Activated naive CD4-positive, alpha-beta T cell treated with anti-CD3 and anti-CD28 coated beads, Interleukin-2, amount 50 U/mL, for 24 hours (primary cell): ENCODE results near the gene RCL1.

Experiments
- H3K27ac Mint-ChIP-seq: one replicate; pipeline ENCODE4 v1.8.0; 2021; ENCODE audit warnings: mild to moderate bottlenecking, mixed read lengths
- H3K27me3 Mint-ChIP-seq: one replicate; pipeline ENCODE4 v1.8.0; 2021; ENCODE audit warnings: mixed read lengths
- H3K36me3 Mint-ChIP-seq: one replicate; pipeline ENCODE4 v1.8.0; 2021; ENCODE audit warnings: mixed read lengths
- H3K4me1 Mint-ChIP-seq: one replicate; pipeline ENCODE4 v1.8.0; 2021; ENCODE audit warnings: mixed read lengths
- H3K4me3 Mint-ChIP-seq: one replicate; pipeline ENCODE4 v1.8.0; 2021; ENCODE audit warnings: mild to moderate bottlenecking, mixed read lengths
- H3K9me3 Mint-ChIP-seq: one replicate; pipeline ENCODE4 v1.8.0; 2021; ENCODE audit warnings: mixed read lengths

RCL1 gene

DNA sequence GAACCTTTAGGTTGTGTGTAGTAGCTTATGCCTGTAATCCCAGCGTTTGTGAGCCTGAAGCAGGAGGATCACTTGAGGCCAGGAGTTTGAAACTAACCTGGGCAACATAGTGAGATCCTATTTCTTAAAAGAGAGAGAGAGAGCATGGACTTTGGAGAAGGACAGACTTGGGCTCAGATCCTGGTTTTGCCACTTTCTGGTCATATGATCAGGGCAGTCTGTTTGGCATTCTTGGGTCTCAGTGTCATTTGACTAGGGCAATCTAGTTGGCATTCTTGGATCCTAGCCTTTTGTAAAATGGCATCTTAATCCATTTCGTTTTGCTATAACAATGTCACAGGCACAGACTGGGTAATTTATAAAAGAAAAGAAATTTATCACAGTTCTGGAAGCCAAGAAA lies 28.4 kb downstream of the RCL1 start:
- no peaks in the 10 kb centered on the region for H3K27me3 Mint-ChIP-seq
- H3K9me3 Mint-ChIP-seq, result no peaks in the 10 kb centered on the region
- no peak overlapping the region for H3K4me3 Mint-ChIP-seq
- peaks cover 48% of the 10 kb centered on the region for H3K4me1 Mint-ChIP-seq
- peak overlapping the region; percentile 13 for H3K27ac Mint-ChIP-seq
- peaks cover 9% of the 10 kb centered on the region for H3K36me3 Mint-ChIP-seq

DNA sequence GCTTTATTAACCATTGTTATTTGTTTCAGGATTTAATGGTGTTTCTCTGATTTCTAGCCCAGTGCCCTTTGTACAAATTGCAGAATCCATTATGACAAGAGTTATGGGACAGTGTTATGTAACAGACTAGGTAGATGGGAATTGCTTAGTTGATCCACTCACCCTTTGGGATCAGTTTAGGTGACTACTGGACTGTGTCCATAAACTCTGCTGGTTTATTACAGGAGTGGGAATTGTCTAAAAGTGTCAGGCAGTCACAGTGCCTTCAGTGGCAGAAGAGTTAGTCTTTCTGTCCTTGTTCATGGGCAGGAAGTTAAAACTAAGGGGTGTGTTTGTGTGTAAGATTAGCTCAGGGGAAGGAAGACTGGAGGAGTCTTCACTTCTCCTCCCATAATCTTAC lies 29.3 kb downstream of the RCL1 start:
- Mint-ChIP-seq H3K27me3 (no peaks in the 10 kb centered on the region), H3K4me1 (peaks cover 51% of the 10 kb centered on the region), H3K4me3 (no peak overlapping the region), H3K9me3 (no peaks in the 10 kb centered on the region), H3K36me3 (peaks cover 13% of the 10 kb centered on the region), H3K27ac (no peak overlapping the region)

- Mint-ChIP-seq H3K36me3 (peaks cover 22% of the 10 kb centered on the region), H3K9me3 (no peaks in the 10 kb centered on the region), H3K4me3 (no peak overlapping the region), H3K27ac (no peak overlapping the region), H3K27me3 (no peaks in the 10 kb centered on the region), H3K4me1 (peaks cover 38% of the 10 kb centered on the region)
Observed at GRCh38 chr9:4826417-4827166, 33.8 kb downstream of the RCL1 start.

GRCh38 chr9:4827224-4827623 lies 34.5 kb downstream of the RCL1 start:
- Mint-ChIP-seq H3K36me3 (peaks cover 25% of the 10 kb centered on the region), H3K4me3 (no peak overlapping the region), H3K27ac (no peak overlapping the region), H3K27me3 (no peaks in the 10 kb centered on the region), H3K9me3 (no peaks in the 10 kb centered on the region), H3K4me1 (peaks cover 38% of the 10 kb centered on the region)

- H3K27ac Mint-ChIP-seq, result no peak overlapping the region
Observed at GRCh38 chr9:4828761-4829160, 36.0 kb downstream of the RCL1 start.

DNA sequence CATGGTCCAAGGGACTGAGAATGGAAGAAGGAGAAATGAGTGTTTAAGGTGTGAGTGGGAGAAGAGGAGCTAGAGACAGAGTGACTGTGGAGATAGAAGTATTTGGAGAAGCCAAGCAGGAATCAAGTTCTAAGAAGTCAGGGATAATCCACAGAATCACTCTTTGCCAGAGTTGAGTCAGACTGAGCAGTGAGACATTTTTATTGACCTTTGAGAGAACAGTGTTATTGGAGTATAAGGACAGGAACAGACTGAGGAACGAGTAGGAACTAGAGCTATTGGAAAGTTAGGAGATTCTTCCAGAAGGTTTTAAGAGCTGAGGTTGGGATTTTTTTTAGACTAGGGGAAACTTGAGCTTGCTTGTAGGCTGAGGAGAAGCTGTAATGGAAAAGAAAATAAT lies 37.2 kb downstream of the RCL1 start:
- Mint-ChIP-seq H3K9me3 (no peaks in the 10 kb centered on the region), H3K36me3 (peaks cover 37% of the 10 kb centered on the region), H3K27ac (no peak overlapping the region), H3K27me3 (no peaks in the 10 kb centered on the region), H3K4me3 (no peak overlapping the region), H3K4me1 (peaks cover 42% of the 10 kb centered on the region)

More at GRCh38 chr9:4828761-4829160, 36.0 kb downstream of the RCL1 start:
- Mint-ChIP-seq H3K9me3 (no peaks in the 10 kb centered on the region), H3K4me3 (no peak overlapping the region), H3K36me3 (peaks cover 36% of the 10 kb centered on the region), H3K27me3 (no peaks in the 10 kb centered on the region), H3K4me1 (peaks cover 39% of the 10 kb centered on the region)

DNA sequence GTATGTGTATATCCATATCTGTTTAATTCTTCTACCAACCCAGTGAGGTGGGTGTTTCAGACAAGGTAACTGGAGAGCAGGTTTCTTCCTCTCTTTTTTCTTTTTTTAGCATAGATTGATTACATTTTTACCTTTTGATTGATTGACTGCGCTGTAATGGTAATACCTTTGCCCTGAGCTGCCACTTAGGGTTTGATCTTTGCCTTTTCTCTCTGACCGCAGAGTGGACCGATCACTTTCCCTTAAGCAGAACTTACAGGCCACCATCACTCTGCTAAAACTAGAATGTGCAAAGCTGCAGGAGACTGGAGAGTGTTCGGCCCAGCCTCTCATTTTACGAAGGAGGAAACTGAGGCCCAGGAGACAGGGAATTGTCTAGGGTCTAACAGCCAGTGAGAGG lies 38.0 kb downstream of the RCL1 start:
- H3K27ac Mint-ChIP-seq, result no peak overlapping the region
- peaks cover 44% of the 10 kb centered on the region for H3K36me3 Mint-ChIP-seq
- H3K9me3 Mint-ChIP-seq, result no peaks in the 10 kb centered on the region

GRCh38 chr9:4831119-4831518 lies 38.4 kb downstream of the RCL1 start:
- no peak overlapping the region for H3K4me3 Mint-ChIP-seq
- H3K27me3 Mint-ChIP-seq, result no peaks in the 10 kb centered on the region
- H3K27ac Mint-ChIP-seq, result no peak overlapping the region
- peaks cover 47% of the 10 kb centered on the region for H3K36me3 Mint-ChIP-seq
- no peaks in the 10 kb centered on the region for H3K9me3 Mint-ChIP-seq
- peaks cover 51% of the 10 kb centered on the region for H3K4me1 Mint-ChIP-seq

More for the DNA sequence above, 38.0 kb downstream of the RCL1 start:
- H3K4me3 Mint-ChIP-seq, result no peak overlapping the region
- H3K27me3 Mint-ChIP-seq, result no peaks in the 10 kb centered on the region
- peaks cover 47% of the 10 kb centered on the region for H3K4me1 Mint-ChIP-seq

DNA sequence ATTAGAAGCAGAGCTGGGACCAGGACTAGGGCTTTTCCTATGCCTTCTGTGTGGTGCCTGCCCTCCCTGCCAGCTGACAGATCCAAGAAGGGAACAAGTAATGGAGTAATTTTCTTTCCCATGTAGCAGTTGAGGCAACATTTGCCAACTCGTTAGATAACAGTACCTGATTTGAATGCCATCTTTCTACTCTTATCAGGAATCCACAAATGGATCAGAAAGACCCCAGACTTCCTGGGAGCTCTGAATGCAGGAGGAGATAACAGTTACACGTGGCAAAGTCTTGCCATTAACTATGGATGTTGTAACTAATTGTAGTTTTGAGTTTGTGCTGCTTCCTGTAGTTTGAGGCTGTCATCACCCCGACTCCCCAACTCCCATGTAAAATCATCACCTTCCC lies 39.2 kb downstream of the RCL1 start:
- Mint-ChIP-seq H3K9me3 (no peaks in the 10 kb centered on the region), H3K4me3 (peak overlapping the region; percentile 15), H3K27ac (peak overlapping the region; percentile 46), H3K27me3 (no peaks in the 10 kb centered on the region), H3K4me1 (peaks cover 54% of the 10 kb centered on the region), H3K36me3 (peaks cover 48% of the 10 kb centered on the region)

- H3K9me3 Mint-ChIP-seq, result no peaks in the 10 kb centered on the region
- peaks cover 43% of the 10 kb centered on the region for H3K36me3 Mint-ChIP-seq
- H3K4me3 Mint-ChIP-seq, result peak overlapping the region; percentile 59
- peak overlapping the region; percentile 97 for H3K27ac Mint-ChIP-seq
- H3K4me1 Mint-ChIP-seq, result peaks cover 58% of the 10 kb centered on the region
- no peaks in the 10 kb centered on the region for H3K27me3 Mint-ChIP-seq
Observed at GRCh38 chr9:4832786-4833579, 40.2 kb downstream of the RCL1 start.

DNA sequence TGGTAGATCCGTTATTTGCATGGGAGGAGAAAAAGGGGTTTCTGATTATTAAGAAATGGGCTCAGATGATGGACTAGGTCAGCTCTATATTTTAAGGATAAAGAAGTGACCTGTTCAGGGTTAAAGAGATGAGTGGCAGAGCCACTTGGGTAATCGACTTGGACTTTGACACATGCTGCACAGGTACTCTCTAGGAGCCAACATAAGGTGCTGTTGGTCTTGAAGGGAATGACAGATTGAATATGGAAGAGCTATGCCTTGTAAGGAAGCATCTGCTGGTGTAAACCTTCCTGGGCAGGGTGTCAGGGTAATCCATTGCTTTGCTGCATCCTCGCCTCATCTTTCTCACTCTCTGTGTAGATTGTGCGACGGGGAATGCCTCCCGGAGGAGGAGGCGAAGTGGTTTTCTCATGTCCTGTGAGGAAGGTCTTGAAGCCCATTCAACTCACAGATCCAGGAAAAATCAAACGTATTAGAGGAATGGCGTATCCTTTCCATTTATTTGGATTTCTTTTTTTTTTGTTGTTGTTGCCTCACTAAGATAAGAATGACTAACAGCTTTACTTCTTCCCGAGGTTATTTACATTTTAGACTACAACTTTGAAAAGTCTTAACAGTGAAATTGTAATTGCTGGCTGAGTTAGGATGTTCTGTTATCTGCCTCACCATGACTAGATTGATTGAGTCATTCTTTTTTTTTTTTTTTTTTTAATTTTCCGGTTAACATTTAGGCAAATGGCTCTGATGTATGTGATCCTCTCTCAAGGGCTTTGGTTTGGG lies 41.2 kb downstream of the RCL1 start:
- H3K27me3 Mint-ChIP-seq, result no peaks in the 10 kb centered on the region
- no peaks in the 10 kb centered on the region for H3K9me3 Mint-ChIP-seq
- H3K4me3 Mint-ChIP-seq, result peak overlapping the region; percentile 60
- H3K27ac Mint-ChIP-seq, result peak overlapping the region; percentile 97
- H3K36me3 Mint-ChIP-seq, result peaks cover 44% of the 10 kb centered on the region
- peaks cover 64% of the 10 kb centered on the region for H3K4me1 Mint-ChIP-seq

DNA sequence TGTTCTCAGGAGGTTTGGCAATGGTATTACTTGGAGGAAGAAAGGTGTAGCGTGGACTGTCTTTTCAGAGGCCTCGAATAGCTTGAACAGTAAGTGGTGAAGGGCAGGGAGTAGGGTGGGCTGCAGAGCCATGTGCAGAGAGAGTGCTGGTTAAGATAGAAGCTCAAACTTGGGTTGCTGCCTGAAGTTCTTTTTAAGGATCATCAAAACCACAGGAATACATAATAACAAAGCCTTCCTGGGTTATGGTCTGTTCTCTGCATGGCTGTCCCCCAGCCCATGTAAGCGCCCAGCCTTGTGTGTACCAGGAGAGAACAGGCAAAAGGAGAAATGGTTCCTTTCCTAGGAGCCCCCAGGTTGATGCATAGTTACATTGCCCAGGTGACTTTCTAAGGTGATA lies 43.9 kb downstream of the RCL1 start:
- no peaks in the 10 kb centered on the region for H3K27me3 Mint-ChIP-seq
- no peak overlapping the region for H3K4me3 Mint-ChIP-seq
- peaks cover 81% of the 10 kb centered on the region for H3K4me1 Mint-ChIP-seq
- H3K36me3 Mint-ChIP-seq, result peaks cover 50% of the 10 kb centered on the region
- H3K27ac Mint-ChIP-seq, result peak overlapping the region; percentile 26
- no peaks in the 10 kb centered on the region for H3K9me3 Mint-ChIP-seq

- Mint-ChIP-seq H3K36me3 (peaks cover 50% of the 10 kb centered on the region), H3K27ac (peak overlapping the region; percentile 66), H3K4me3 (no peak overlapping the region), H3K9me3 (no peaks in the 10 kb centered on the region), H3K27me3 (no peaks in the 10 kb centered on the region), H3K4me1 (peaks cover 80% of the 10 kb centered on the region)
Observed at GRCh38 chr9:4837261-4838188, 44.8 kb downstream of the RCL1 start.

DNA sequence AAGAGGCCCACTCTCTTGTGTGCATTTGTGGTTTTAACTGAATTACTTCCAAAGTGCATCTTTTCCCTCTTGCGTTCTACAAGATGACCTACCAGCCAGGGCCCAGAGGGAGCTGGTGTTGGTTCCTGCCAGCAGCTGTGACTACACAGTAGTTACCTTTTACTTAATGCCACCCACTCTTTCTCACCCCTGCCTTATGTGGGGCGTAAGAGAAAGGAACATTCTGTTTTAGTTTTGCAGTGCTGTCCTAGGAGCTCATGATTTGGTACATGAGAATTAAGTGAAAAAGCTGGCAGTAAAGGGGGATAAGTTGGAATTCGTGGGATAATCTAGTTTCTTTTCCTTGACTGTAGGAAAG lies 45.4 kb downstream of the RCL1 start:
- H3K9me3 Mint-ChIP-seq, result no peaks in the 10 kb centered on the region
- peaks cover 74% of the 10 kb centered on the region for H3K4me1 Mint-ChIP-seq
- H3K27ac Mint-ChIP-seq, result peak overlapping the region; percentile 61
- no peaks in the 10 kb centered on the region for H3K27me3 Mint-ChIP-seq
- H3K36me3 Mint-ChIP-seq, result peaks cover 48% of the 10 kb centered on the region
- no peak overlapping the region for H3K4me3 Mint-ChIP-seq

GRCh38 chr9:4839470-4839912 lies 46.7 kb downstream of the RCL1 start:
- Mint-ChIP-seq H3K27ac (peak overlapping the region; percentile 33), H3K4me1 (peaks cover 68% of the 10 kb centered on the region), H3K9me3 (no peaks in the 10 kb centered on the region), H3K4me3 (peak overlapping the region; percentile 1), H3K27me3 (no peaks in the 10 kb centered on the region), H3K36me3 (peaks cover 44% of the 10 kb centered on the region)
